ENCODE measurements around the gene C12orf42.
A peak's percentile ranks its signal among the peaks of the same experiment; 100 is the strongest.

The C12orf42 gene

DNA sequence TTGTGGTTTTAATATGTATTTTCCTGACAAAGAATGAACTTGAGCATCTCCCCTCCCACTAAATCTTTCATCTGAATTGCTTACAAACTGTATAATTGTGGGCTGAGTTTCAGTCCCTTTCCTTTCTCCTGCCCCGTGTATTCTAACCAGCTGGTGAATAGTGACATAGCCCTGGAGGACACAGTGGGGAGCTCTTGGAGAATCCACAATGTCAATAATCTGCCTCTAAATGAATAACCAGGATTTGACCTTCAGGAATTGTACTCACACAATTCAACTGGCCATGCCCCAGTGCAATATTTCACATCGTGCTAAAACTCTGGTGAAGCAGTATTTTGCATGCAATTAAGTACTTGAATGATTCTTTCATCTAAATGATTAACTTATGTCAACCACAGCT lies 177.2 kb downstream of the C12orf42 start:
- Histone ChIP-seq H3K4me3 (ENCODE audit: low read depth, low read length) (no peak overlapping the region), H3K9me3 (ENCODE audit: control insufficient read depth, insufficient read depth, low read length) (no peaks in the 10 kb centered on the region), H3K9ac (ENCODE audit: low read depth, low read length) (no peak overlapping the region), H3K4me1 (ENCODE audit: control insufficient read depth, insufficient read depth, low read length) (no peaks in the 10 kb centered on the region), H3K27me3 (ENCODE audit: control insufficient read depth, insufficient read depth, low read length) (no peaks in the 10 kb centered on the region), H3K36me3 (ENCODE audit: control insufficient read depth, insufficient read depth, low read length) (no peaks in the 10 kb centered on the region)

DNA sequence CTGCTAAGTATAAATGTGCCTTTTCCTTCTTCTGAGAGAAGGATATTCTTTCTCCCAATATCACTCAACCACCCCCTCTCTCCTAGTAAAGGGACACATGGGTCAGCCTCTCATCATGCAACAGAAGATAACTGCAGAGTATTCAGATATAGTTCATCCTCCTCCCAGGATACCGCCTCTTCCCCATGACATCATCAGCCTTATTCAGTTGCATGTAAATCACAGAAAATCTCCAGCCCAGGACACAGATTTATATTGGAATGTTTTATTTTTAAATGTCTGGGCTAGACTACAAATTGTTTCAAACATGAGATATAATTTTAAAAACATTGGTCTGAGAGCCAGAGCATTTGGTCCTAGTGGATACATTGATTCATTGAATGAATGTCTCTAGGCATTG lies 178.5 kb downstream of the C12orf42 start:
- no peaks in the 10 kb centered on the region for H3K4me1 ChIP-seq (ENCODE audit: control insufficient read depth, insufficient read depth, low read length)
- no peak overlapping the region for H3K9ac ChIP-seq (ENCODE audit: low read depth, low read length)
- H3K9me3 ChIP-seq (ENCODE audit: control insufficient read depth, insufficient read depth, low read length): no peaks in the 10 kb centered on the region
- H3K27me3 ChIP-seq (ENCODE audit: control insufficient read depth, insufficient read depth, low read length): no peaks in the 10 kb centered on the region
- H3K36me3 ChIP-seq (ENCODE audit: control insufficient read depth, insufficient read depth, low read length): no peaks in the 10 kb centered on the region
- H3K4me3 ChIP-seq (ENCODE audit: low read depth, low read length): no peak overlapping the region

DNA sequence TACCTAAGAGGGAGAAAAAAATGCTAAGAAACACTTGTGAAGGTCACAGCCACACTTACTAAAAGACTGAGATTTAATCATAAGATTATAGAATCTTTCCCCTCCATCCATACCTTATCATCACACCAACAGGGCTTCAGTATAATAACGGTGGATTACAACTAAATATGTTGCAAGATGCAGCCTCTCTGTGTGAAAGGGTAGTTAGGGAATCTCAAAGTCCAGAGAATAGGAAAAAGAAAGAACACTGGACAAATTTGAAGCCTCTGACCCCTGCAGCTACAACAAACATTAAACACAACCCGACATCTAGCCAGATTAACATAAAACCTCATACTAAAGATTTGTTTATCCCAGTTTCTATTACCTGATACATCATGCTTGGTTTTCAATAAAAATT lies 181.0 kb downstream of the C12orf42 start:
- Histone ChIP-seq H3K9me3 (ENCODE audit: control insufficient read depth, insufficient read depth, low read length) (no peaks in the 10 kb centered on the region), H3K36me3 (ENCODE audit: control insufficient read depth, insufficient read depth, low read length) (no peaks in the 10 kb centered on the region), H3K27me3 (ENCODE audit: control insufficient read depth, insufficient read depth, low read length) (no peaks in the 10 kb centered on the region), H3K4me3 (ENCODE audit: low read depth, low read length) (no peak overlapping the region), H3K4me1 (ENCODE audit: control insufficient read depth, insufficient read depth, low read length) (no peaks in the 10 kb centered on the region), H3K9ac (ENCODE audit: low read depth, low read length) (no peak overlapping the region)

DNA sequence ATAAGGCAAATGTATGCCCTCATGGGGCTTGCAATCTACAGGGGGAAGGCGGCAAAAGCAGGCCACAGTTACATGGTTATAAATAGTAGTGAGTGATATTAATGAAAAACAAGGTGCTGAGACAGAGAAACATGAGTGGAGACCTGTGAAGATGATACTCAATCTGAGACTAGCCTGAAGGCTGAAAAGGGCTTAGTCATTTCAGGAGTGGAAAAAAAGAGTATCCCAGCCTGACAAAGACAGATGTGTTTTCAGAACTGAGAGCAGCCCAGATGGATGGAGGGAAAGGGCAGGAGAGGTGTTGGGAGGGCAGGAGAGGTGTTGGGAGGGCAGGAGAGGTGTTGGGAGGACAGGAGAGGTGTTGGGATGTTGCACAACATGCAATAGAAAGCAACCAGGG lies 181.9 kb downstream of the C12orf42 start:
- no peak overlapping the region for H3K4me3 ChIP-seq (ENCODE audit: low read depth, low read length)
- no peaks in the 10 kb centered on the region for H3K9me3 ChIP-seq (ENCODE audit: control insufficient read depth, insufficient read depth, low read length)
- H3K9ac ChIP-seq (ENCODE audit: low read depth, low read length): no peak overlapping the region
- no peaks in the 10 kb centered on the region for H3K27me3 ChIP-seq (ENCODE audit: control insufficient read depth, insufficient read depth, low read length)
- H3K4me1 ChIP-seq (ENCODE audit: control insufficient read depth, insufficient read depth, low read length): no peaks in the 10 kb centered on the region
- H3K36me3 ChIP-seq (ENCODE audit: control insufficient read depth, insufficient read depth, low read length): no peaks in the 10 kb centered on the region

DNA sequence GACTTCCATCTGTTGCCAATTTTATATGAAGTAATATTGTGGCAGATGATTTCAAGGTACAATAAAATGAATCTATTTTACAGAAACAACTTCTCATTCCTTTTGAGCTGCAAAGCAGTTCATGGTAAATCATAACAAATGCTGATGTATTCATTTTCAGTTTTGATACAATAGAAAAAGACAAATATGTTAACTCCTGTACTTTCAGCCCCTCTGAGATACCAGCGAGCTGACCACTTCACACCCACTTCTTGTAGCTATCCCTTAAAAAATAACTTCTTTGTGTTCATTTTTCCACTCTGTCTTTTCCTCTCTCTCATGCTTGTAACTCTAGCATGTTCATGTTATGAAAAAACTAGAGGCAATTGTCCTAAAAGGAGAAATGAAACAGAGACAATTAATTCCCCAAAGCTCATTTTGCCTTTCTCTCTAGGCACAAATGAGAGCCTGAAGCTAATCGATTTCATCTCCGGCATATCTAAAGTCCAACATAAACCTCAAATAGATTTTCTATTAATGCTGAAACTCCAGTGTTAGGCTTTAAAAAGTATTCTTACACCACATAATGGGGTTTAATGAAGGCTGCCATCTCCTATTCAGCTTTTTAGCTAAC lies 182.9 kb downstream of the C12orf42 start:
- H3K27me3 ChIP-seq (ENCODE audit: control insufficient read depth, insufficient read depth, low read length): no peaks in the 10 kb centered on the region
- H3K36me3 ChIP-seq (ENCODE audit: control insufficient read depth, insufficient read depth, low read length): no peaks in the 10 kb centered on the region
- no peak overlapping the region for H3K4me3 ChIP-seq (ENCODE audit: low read depth, low read length)
- no peaks in the 10 kb centered on the region for H3K4me1 ChIP-seq (ENCODE audit: control insufficient read depth, insufficient read depth, low read length)
- no peak overlapping the region for H3K9ac ChIP-seq (ENCODE audit: low read depth, low read length)
- no peaks in the 10 kb centered on the region for H3K9me3 ChIP-seq (ENCODE audit: control insufficient read depth, insufficient read depth, low read length)

DNA sequence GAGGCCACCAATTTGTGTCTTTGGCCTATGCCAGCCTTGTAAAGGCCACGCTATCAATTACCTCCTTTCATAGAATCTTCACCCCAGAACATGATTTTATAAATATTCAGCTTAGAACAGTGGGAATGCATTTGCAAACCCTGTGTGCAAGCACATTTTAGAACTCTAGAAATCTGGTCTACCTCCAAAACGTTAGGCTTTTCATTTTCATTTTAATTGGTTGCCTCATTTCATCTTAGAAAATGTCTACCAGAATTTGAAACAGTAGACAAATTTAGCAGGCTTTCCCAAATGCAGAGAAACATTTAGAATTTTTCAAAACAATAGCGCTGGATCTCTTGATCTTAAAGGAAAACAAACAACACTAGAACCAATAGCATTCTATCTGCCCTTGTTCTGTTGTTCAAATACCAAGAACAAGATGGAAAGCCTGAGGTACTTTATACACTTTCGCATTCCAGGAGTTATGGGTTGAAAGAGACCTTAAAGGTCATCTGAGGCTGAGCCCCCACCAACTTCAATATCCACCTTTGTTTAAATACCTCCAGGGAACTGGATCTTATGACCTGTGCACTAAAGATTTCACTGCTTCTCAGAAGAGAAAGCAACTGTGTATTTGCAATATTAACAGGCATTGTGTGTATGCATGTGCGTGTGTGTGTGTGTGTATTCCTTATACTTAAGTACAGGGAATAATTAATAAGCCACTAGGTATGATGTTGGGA lies 185.1 kb downstream of the C12orf42 start:
- no peaks in the 10 kb centered on the region for H3K27me3 ChIP-seq (ENCODE audit: control insufficient read depth, insufficient read depth, low read length)
- no peaks in the 10 kb centered on the region for H3K36me3 ChIP-seq (ENCODE audit: control insufficient read depth, insufficient read depth, low read length)
- H3K4me3 ChIP-seq (ENCODE audit: low read depth, low read length): no peak overlapping the region
- no peaks in the 10 kb centered on the region for H3K9me3 ChIP-seq (ENCODE audit: control insufficient read depth, insufficient read depth, low read length)
- H3K9ac ChIP-seq (ENCODE audit: low read depth, low read length): no peak overlapping the region
- H3K4me1 ChIP-seq (ENCODE audit: control insufficient read depth, insufficient read depth, low read length): no peaks in the 10 kb centered on the region

DNA sequence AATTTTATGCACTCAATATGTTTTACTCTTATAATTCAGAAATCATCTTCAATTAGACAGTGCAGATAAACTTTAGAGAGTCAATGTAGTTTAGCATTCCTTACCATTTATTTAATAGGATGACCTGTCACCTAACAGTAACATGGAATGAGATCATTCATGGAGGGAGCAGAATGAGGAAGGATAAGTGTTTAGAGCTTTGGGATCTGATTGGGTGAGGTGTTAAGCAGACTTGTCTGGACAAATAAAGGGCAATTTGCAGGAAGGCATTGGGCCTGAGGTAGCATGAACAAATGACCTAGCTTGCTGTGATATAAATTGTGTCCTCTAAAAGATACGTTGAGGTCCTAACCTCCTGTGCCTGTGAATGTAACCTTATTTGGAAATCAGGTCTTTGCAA lies 187.4 kb downstream of the C12orf42 start:
- H3K9ac ChIP-seq (ENCODE audit: low read depth, low read length): no peak overlapping the region
- H3K27me3 ChIP-seq (ENCODE audit: control insufficient read depth, insufficient read depth, low read length): no peaks in the 10 kb centered on the region
- no peaks in the 10 kb centered on the region for H3K4me1 ChIP-seq (ENCODE audit: control insufficient read depth, insufficient read depth, low read length)
- H3K4me3 ChIP-seq (ENCODE audit: low read depth, low read length): no peak overlapping the region
- no peaks in the 10 kb centered on the region for H3K9me3 ChIP-seq (ENCODE audit: control insufficient read depth, insufficient read depth, low read length)
- no peaks in the 10 kb centered on the region for H3K36me3 ChIP-seq (ENCODE audit: control insufficient read depth, insufficient read depth, low read length)

DNA sequence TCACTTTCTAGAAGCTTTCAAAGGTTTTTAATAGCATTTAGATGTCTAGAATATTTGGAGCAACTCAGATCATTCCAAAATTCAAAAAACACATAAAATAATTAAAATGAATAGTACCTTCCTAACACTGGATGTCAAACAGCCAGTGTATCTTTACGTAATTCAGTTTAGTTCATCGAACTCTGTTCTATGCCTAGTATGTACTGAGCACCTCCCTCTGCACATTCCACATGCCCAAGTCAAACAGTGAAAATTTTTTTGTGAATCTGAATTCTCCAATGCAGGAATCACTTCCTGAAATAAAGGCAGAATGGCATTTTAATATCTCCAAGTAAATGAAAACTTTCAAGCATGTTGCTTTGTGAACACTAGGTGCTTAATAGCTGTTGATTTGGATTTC lies 192.3 kb downstream of the C12orf42 start:
- H3K9me3 ChIP-seq (ENCODE audit: control insufficient read depth, insufficient read depth, low read length): no peaks in the 10 kb centered on the region
- H3K9ac ChIP-seq (ENCODE audit: low read depth, low read length): no peak overlapping the region
- no peaks in the 10 kb centered on the region for H3K36me3 ChIP-seq (ENCODE audit: control insufficient read depth, insufficient read depth, low read length)
- H3K4me1 ChIP-seq (ENCODE audit: control insufficient read depth, insufficient read depth, low read length): no peaks in the 10 kb centered on the region
- H3K27me3 ChIP-seq (ENCODE audit: control insufficient read depth, insufficient read depth, low read length): no peaks in the 10 kb centered on the region
- H3K4me3 ChIP-seq (ENCODE audit: low read depth, low read length): no peak overlapping the region

DNA sequence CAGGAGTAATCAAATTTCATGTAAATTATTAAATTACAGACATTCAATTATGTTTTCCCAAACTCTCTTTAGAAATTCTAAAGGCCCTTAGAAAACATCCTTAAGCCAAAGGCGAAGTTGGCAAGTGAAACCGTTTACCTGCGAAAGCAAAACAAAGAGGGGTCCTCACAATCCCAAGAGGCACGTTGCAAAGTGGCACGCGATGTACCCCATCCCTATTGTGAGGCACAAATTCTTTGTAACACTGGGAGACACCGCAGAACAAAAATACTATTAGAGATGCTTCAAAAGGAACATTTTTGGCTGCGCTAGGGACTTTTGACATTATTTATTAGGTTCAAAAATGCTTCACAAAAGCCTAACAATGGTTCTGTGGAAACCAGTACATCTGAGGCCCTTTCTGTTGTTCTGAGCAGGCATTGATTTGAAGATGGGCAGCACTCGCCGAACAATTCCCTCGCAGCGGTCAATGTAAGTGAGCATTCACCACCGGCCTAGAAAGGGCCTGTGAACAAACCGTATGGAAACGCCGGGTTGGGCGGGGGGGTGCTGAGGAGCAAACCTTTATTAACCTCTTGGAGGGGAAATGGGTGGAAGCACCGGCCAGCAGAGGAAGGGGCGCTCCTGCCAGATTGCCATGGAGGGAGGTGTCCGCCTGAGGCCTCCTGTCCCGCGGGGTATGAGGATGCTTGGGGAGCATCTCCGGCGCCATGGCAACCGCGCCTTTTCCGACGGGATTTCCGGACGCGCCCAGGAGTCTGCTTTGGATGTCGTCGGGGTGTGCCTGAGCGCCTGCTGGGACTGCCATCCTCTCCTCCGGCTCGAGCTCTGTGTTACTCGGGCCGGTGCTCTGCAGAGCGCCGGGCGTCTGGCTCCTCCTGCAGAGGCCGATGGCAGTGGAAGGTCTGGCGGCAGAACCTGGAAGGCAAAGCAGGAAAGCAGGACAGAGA lies 193.9 kb downstream of the C12orf42 start:
- Histone ChIP-seq H3K9ac (ENCODE audit: low read depth, low read length) (no peak overlapping the region), H3K4me1 (ENCODE audit: control insufficient read depth, insufficient read depth, low read length) (no peaks in the 10 kb centered on the region), H3K27me3 (ENCODE audit: control insufficient read depth, insufficient read depth, low read length) (no peaks in the 10 kb centered on the region), H3K9me3 (ENCODE audit: control insufficient read depth, insufficient read depth, low read length) (no peaks in the 10 kb centered on the region), H3K36me3 (ENCODE audit: control insufficient read depth, insufficient read depth, low read length) (no peaks in the 10 kb centered on the region), H3K4me3 (ENCODE audit: low read depth, low read length) (peak overlapping the region; percentile 38)

DNA sequence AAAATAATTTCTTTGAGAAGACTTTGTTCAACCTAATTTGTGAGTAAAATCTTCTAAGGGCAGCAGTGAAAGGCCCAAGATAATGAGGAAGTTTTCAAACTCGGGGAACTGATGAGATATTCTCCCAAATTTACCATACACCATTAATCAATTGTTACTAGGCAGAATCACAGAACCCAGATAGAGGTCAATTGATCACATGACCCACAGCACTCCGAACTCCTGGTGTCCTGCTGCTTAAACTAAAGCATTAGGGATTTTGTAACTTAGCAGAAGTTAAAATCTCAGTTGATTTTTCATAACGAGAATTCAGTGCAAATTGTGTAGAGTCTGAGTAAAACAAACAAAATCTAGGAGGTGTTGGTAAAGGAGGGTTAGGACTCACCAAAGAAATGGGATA lies 207.8 kb downstream of the C12orf42 start:
- Histone ChIP-seq H3K9ac (ENCODE audit: low read depth, low read length) (no peak overlapping the region), H3K4me1 (ENCODE audit: control insufficient read depth, insufficient read depth, low read length) (no peaks in the 10 kb centered on the region), H3K4me3 (ENCODE audit: low read depth, low read length) (no peak overlapping the region), H3K27me3 (ENCODE audit: control insufficient read depth, insufficient read depth, low read length) (no peaks in the 10 kb centered on the region), H3K9me3 (ENCODE audit: control insufficient read depth, insufficient read depth, low read length) (no peaks in the 10 kb centered on the region), H3K36me3 (ENCODE audit: control insufficient read depth, insufficient read depth, low read length) (no peaks in the 10 kb centered on the region)

DNA sequence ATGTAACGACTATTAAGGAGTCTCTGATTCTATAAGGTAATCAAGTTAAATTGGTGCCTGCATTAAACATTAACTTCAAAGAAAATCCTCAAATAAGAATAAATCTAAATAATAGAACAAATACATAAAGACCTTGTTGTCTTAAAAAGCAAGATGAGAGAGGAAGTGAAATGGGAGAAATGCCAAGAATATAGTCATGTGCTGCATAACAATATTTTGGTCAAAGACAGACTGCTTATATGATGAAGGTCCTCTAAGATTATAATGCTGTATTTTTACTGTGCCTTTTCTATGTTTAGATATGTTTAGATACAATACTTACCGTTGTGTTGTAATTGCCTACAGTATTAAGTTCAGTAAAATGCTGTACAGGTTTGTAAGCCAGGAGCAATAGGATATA lies 213.6 kb downstream of the C12orf42 start:
- Histone ChIP-seq H3K4me1 (ENCODE audit: control insufficient read depth, insufficient read depth, low read length) (no peaks in the 10 kb centered on the region), H3K4me3 (ENCODE audit: low read depth, low read length) (no peak overlapping the region)

More for the DNA sequence above, 213.6 kb downstream of the C12orf42 start:
- H3K9ac ChIP-seq (ENCODE audit: low read depth, low read length): no peak overlapping the region
- H3K27me3 ChIP-seq (ENCODE audit: control insufficient read depth, insufficient read depth, low read length): no peaks in the 10 kb centered on the region
- no peaks in the 10 kb centered on the region for H3K9me3 ChIP-seq (ENCODE audit: control insufficient read depth, insufficient read depth, low read length)
- no peaks in the 10 kb centered on the region for H3K36me3 ChIP-seq (ENCODE audit: control insufficient read depth, insufficient read depth, low read length)
